HEK293 (cell line): ENCODE results near the gene SST.

Source experiments
- CTCF ChIP-seq: fragments of 450-650 bp; formaldehyde crosslinking; IDR thresholded peaks from 2 replicates; pipeline ENCODE4 v1.5.1; 2016; ENCODE audit warnings: missing biosample characterization, missing genetic modification characterization
- GLI4 ChIP-seq: fragments of 450-650 bp; formaldehyde crosslinking; IDR thresholded peaks from 2 replicates; pipeline ENCODE4 v1.5.1; 2016; ENCODE audit warnings: missing biosample characterization, missing genetic modification characterization
- ZNF175 ChIP-seq: fragments of 450-650 bp; formaldehyde crosslinking; IDR thresholded peaks from 2 replicates; pipeline ENCODE4 v1.5.1; 2016; ENCODE audit warnings: missing biosample characterization, missing genetic modification characterization

- TF ChIP-seq ZNF175 (tag by site-specific recombination) (no peak), GLI4 (tag by site-specific recombination) (no peak), CTCF (tag by site-specific recombination) (no peak)
Observed at GRCh38 chr3:187619461-187619860, 50.7 kb downstream of the SST start.
